ENCODE measurements around the gene RPL13A. TPM values are rescaled to one million over a fixed set of nuclear protein-coding genes. Genes with fewer than 3 reads are reported as not detected.

RPL13A gene
- total RNA-seq, 1 donor from 2014 or later: 2,737 TPM

- intact Hi-C loops (cut with DNase I): loop anchor here (1.0 kb wide), 2 partner anchors 21 to 73 kb away; partner anchors contain the start of gene ALDH16A1
- H3K4me3 ChIP-seq: peak within 1 kb of the TSS; percentile 68 to 86
- H3K27me3 ChIP-seq: no peaks in the 10 kb centered on the region
- TF ChIP-seq CTCF (IDR thresholded peaks at IDR 0.05): peak; percentile 95 to 99 (median 98)
- H3K9me3 ChIP-seq: no peaks in the 10 kb centered on the region
- DNase-seq (ENCODE audit: low spot score in 2 of 2): peak; percentile 44 to 88
- H3K4me1 ChIP-seq: peaks cover 3 to 7% of the 10 kb centered on the region in 2 donors
- no peaks in the 10 kb centered on the region for H3K36me3 ChIP-seq
- H3K27ac ChIP-seq: peak within 1 kb of the TSS; percentile 58 to 66
These were observed 13.4 kb upstream of the RPL13A start, which contains the start of gene FLT3LG for GRCh38 chr19:49473868-49474541. FLT3LG (plus strand) TSS chr19:49474215; CDS start chr19:49474640, 425 bp downstream.

- peak overlapping the region; percentile 68 to 86 for H3K4me3 ChIP-seq
- H3K27me3 ChIP-seq: no peaks in the 10 kb centered on the region
- peaks cover 3 to 7% of the 10 kb centered on the region in 2 donors for H3K4me1 ChIP-seq
- TF ChIP-seq CTCF (IDR thresholded peaks at IDR 0.05): no peak
- no peaks in the 10 kb centered on the region for H3K9me3 ChIP-seq
- intact Hi-C loops (cut with DNase I): loop anchor here (1.0 kb wide), 2 partner anchors 21 to 73 kb away; partner anchors contain the start of gene ALDH16A1
- peak overlapping the region; percentile 58 to 66 for H3K27ac ChIP-seq
- DNase-seq (ENCODE audit: low spot score in 2 of 2): no peak
- H3K36me3 ChIP-seq: no peaks in the 10 kb centered on the region
These were observed 12.9 kb upstream of the RPL13A start for GRCh38 chr19:49474542-49474924.

- intact Hi-C loops (cut with DNase I): no loop called here
- TF ChIP-seq CTCF (IDR thresholded peaks at IDR 0.05): no peak
- Histone ChIP-seq H3K27me3 (no peaks in the 10 kb centered on the region), H3K4me1 (peaks cover 3 to 7% of the 10 kb centered on the region in 2 donors), H3K27ac (peak overlapping the region; percentile 27 to 58), H3K4me3 (peak overlapping the region in 1 of 2 donors; percentile 68), H3K9me3 (no peaks in the 10 kb centered on the region), H3K36me3 (no peaks in the 10 kb centered on the region)
- no peak for DNase-seq (ENCODE audit: low spot score in 2 of 2)
These were observed 12.1 kb upstream of the RPL13A start for GRCh38 chr19:49475191-49475917.

- Histone ChIP-seq H3K27me3 (no peaks in the 10 kb centered on the region), H3K36me3 (no peaks in the 10 kb centered on the region), H3K27ac (peak overlapping the region in 1 of 2 donors; percentile 58), H3K9me3 (no peaks in the 10 kb centered on the region), H3K4me3 (no peak overlapping the region), H3K4me1 (peaks cover 3 to 7% of the 10 kb centered on the region in 2 donors)
- no peak for DNase-seq (ENCODE audit: low spot score in 2 of 2)
- TF ChIP-seq CTCF (IDR thresholded peaks at IDR 0.05): peak; percentile 5 to 36 (median 31)
- intact Hi-C loops (cut with DNase I): no loop called here
These were observed 11.2 kb upstream of the RPL13A start for GRCh38 chr19:49475995-49476880.

- H3K27ac ChIP-seq: no peak overlapping the region
- H3K27me3 ChIP-seq: no peaks in the 10 kb centered on the region
- no peaks in the 10 kb centered on the region for H3K36me3 ChIP-seq
- H3K4me3 ChIP-seq: no peak overlapping the region
- H3K4me1 ChIP-seq: peaks cover 2 to 3% of the 10 kb centered on the region in 2 donors
- DNase-seq (ENCODE audit: low spot score in 2 of 2): no peak
- intact Hi-C loops (cut with DNase I): no loop called here
- no peak for TF ChIP-seq CTCF (IDR thresholded peaks at IDR 0.05)
- H3K9me3 ChIP-seq: no peaks in the 10 kb centered on the region
These were observed 7.3 kb upstream of the RPL13A start for GRCh38 chr19:49479975-49480628.

Data from ascending aorta (tissue), 2 donors.